Mucosa of stomach (tissue), 1 donor: ENCODE results near the gene CERK.

Source experiments
- H3K27me3 ChIP-seq: one replicate; pipeline ENCODE4 v1.7.0; 2013; ENCODE audit warnings: mild to moderate bottlenecking, low read length; ENCODE audit not compliant: control insufficient read depth, insufficient read depth
- H3K36me3 ChIP-seq: one replicate; pipeline ENCODE4 v1.7.0; 2013; ENCODE audit warnings: low read length; ENCODE audit not compliant: control insufficient read depth, insufficient read depth
- H3K4me1 ChIP-seq: one replicate; pipeline ENCODE4 v1.7.0; 2013; ENCODE audit warnings: mild to moderate bottlenecking, low read length; ENCODE audit not compliant: control insufficient read depth, insufficient read depth
- H3K4me3 ChIP-seq: one replicate; pipeline ENCODE4 v1.7.0; 2013; ENCODE audit warnings: low read length
- H3K9ac ChIP-seq: one replicate; pipeline ENCODE4 v1.7.0; 2013; ENCODE audit warnings: mild to moderate bottlenecking, low read length, moderate library complexity
- H3K9me3 ChIP-seq: one replicate; pipeline ENCODE4 v1.7.0; 2013; ENCODE audit warnings: mild to moderate bottlenecking, low read length, moderate library complexity; ENCODE audit not compliant: control insufficient read depth
- donor health status: Pancreatic carcinoma.

CERK gene

DNA sequence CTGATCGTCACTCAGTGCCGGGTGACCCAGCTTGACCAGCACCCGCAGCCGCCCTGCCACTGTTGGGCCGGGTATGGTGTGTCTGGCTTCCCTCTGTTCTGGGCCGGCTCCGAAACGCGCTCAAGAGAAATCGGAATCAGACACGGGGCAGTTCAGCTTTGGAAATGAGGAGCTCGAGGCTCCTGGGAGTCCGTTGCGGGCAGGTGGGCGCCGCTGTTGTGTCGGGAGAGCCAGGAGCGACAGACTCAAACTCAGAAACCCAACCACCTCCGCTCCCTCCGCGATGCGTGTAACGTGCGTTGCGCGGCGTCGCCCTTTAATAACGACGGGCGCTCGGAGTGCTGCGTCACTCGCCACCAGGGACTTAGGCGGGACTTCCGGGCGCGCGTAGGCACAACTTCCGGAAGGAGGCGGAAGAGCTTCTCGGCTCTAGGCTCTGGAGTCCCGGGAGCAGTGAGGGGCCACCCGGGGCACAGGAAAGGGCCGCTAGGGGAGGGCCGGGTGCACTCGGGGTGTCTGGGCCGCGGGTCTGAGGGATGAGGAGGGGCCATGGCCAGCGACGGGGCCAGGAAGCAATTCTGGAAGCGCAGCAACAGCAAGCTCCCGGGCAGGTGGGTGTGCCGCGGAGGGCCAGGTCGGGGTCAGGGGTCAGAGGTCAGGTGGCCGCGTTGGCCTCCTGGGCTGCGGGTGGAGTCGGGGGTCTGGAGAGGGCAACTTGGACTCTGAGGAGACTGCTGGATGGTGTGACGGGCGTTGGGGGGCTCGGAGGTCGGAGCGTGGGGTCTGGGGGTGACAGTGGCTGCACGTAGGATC lies 24.4 kb upstream of the CERK start, which contains the start of gene TBC1D22A:
TSS of gene TBC1D22A (plus strand) at position 413 of the 813 bp plus-strand sequence. CDS start at position 550, 137 bp downstream.
- Histone ChIP-seq H3K27me3 (no peaks in the 10 kb centered on the region), H3K9ac (peak within 1 kb of the TSS; percentile 96), H3K9me3 (no peaks in the 10 kb centered on the region), H3K4me1 (peaks cover 43% of the 10 kb centered on the region), H3K36me3 (no peaks in the 10 kb centered on the region), H3K4me3 (peak within 1 kb of the TSS; percentile 99)

DNA sequence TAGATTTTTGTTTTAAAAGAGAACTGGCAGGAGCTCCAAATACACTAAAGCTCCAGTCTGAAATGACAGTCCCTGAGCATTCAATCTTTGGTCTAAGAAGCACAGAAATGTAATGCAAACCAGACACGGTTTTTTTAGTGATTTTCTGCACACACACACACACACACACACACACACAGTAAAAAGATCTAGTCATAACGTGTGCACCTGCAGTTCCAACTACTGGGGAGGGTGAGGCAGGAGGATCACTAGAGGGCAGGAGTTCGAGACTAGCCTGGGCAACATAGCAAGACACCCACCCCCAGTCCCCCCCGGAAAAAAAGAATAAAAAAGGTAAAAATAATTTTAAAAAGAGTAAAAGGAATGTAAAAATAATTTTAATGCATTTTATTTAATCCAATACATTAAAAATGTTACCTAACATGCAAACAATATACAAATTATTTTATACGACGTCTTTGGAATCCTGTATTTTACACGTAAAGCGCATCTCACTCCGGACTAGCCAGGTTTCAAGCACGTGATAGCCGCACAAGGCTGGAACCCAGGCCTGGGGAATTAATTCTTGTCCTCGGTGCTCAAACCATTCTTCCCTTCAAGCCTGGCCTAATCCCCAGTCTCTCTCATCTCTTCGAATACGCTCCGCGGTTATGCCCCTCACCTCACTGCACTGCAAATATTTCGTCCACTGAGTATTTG lies 23.6 kb upstream of the CERK start:
- no peaks in the 10 kb centered on the region for H3K36me3 ChIP-seq
- no peaks in the 10 kb centered on the region for H3K9me3 ChIP-seq
- H3K4me1 ChIP-seq: peaks cover 43% of the 10 kb centered on the region
- peak overlapping the region; percentile 96 for H3K9ac ChIP-seq
- no peaks in the 10 kb centered on the region for H3K27me3 ChIP-seq
- H3K4me3 ChIP-seq: peak overlapping the region; percentile 99

- H3K4me3 ChIP-seq: no peak overlapping the region
- no peaks in the 10 kb centered on the region for H3K27me3 ChIP-seq
- no peak overlapping the region for H3K9ac ChIP-seq
- H3K4me1 ChIP-seq: peaks cover 43% of the 10 kb centered on the region
- H3K9me3 ChIP-seq: no peaks in the 10 kb centered on the region
- H3K36me3 ChIP-seq: no peaks in the 10 kb centered on the region
Measured at GRCh38 chr22:46761017-46761416, 23.0 kb upstream of the CERK start.

GRCh38 chr22:46758867-46759290 lies 20.8 kb upstream of the CERK start:
- Histone ChIP-seq H3K36me3 (no peaks in the 10 kb centered on the region), H3K4me3 (no peak overlapping the region), H3K4me1 (peaks cover 38% of the 10 kb centered on the region), H3K9ac (no peak overlapping the region), H3K27me3 (no peaks in the 10 kb centered on the region), H3K9me3 (no peaks in the 10 kb centered on the region)

- H3K4me1 ChIP-seq: peaks cover 42% of the 10 kb centered on the region
- H3K9ac ChIP-seq: no peak overlapping the region
- H3K9me3 ChIP-seq: no peaks in the 10 kb centered on the region
- no peaks in the 10 kb centered on the region for H3K36me3 ChIP-seq
- no peaks in the 10 kb centered on the region for H3K27me3 ChIP-seq
- no peak overlapping the region for H3K4me3 ChIP-seq
Measured at GRCh38 chr22:46758121-46758520, 20.1 kb upstream of the CERK start.

DNA sequence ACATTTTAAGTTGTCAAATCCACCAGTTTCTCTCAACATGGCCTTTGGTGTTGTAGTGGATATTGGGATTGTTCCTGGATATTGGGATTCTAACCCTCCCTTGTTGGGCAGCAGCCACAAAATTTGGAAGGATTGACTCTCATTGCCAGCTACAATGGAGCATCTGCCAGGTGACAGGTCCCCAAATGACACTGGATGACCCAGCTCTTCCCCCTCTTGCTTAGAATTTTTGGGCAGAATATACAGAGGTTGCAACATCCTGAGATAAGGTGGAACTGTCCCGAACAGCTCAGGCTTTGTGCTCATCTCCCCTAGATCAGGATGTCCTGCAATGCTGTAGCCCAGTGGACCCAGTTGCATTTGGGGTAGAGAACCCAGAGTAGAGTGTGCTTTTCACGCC lies 19.1 kb upstream of the CERK start:
- no peaks in the 10 kb centered on the region for H3K36me3 ChIP-seq
- no peaks in the 10 kb centered on the region for H3K27me3 ChIP-seq
- no peak overlapping the region for H3K4me3 ChIP-seq
- H3K9me3 ChIP-seq: no peaks in the 10 kb centered on the region
- no peak overlapping the region for H3K9ac ChIP-seq
- H3K4me1 ChIP-seq: peaks cover 52% of the 10 kb centered on the region

DNA sequence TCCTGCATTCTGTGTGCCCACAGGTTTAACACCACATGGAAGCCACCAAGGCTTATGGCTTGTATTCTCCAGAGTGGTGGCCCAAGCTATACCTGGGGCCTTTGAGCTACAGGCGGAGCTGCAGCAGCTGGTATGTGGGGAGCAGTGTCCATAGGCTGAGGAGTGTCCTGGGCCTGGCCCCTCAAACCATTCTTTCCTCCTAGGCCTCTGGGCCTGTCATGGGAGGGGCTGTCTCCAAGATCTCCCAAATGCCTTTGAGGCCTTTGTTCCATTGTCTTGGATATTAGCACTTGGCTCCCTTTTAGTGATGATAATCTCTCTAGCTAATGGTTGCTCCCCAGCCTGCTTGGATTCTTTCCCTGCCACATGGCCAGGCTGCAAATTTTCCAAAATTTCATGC lies 18.0 kb upstream of the CERK start:
- Histone ChIP-seq H3K36me3 (no peaks in the 10 kb centered on the region), H3K4me1 (peaks cover 57% of the 10 kb centered on the region), H3K9ac (no peak overlapping the region), H3K9me3 (no peaks in the 10 kb centered on the region), H3K27me3 (no peaks in the 10 kb centered on the region), H3K4me3 (no peak overlapping the region)

GRCh38 chr22:46755525-46755924 lies 17.5 kb upstream of the CERK start:
- H3K9ac ChIP-seq: no peak overlapping the region
- peaks cover 59% of the 10 kb centered on the region for H3K4me1 ChIP-seq
- H3K27me3 ChIP-seq: no peaks in the 10 kb centered on the region
- H3K4me3 ChIP-seq: no peak overlapping the region
- H3K9me3 ChIP-seq: no peaks in the 10 kb centered on the region
- no peaks in the 10 kb centered on the region for H3K36me3 ChIP-seq

- H3K27me3 ChIP-seq: no peaks in the 10 kb centered on the region
- no peak overlapping the region for H3K9ac ChIP-seq
- H3K9me3 ChIP-seq: no peaks in the 10 kb centered on the region
- no peak overlapping the region for H3K4me3 ChIP-seq
- H3K4me1 ChIP-seq: peaks cover 66% of the 10 kb centered on the region
- no peaks in the 10 kb centered on the region for H3K36me3 ChIP-seq
Measured at GRCh38 chr22:46754826-46755225, 16.8 kb upstream of the CERK start.

- Histone ChIP-seq H3K4me1 (peaks cover 68% of the 10 kb centered on the region), H3K27me3 (no peaks in the 10 kb centered on the region), H3K9me3 (no peaks in the 10 kb centered on the region), H3K9ac (peak overlapping the region; percentile 19), H3K4me3 (no peak overlapping the region), H3K36me3 (no peaks in the 10 kb centered on the region)
Measured at GRCh38 chr22:46754110-46754799, 16.2 kb upstream of the CERK start.

- H3K36me3 ChIP-seq: no peaks in the 10 kb centered on the region
- peaks cover 68% of the 10 kb centered on the region for H3K4me1 ChIP-seq
- H3K9ac ChIP-seq: peak overlapping the region; percentile 19
- H3K9me3 ChIP-seq: no peaks in the 10 kb centered on the region
- H3K27me3 ChIP-seq: no peaks in the 10 kb centered on the region
- no peak overlapping the region for H3K4me3 ChIP-seq
Measured at GRCh38 chr22:46753761-46754109, 15.7 kb upstream of the CERK start.

GRCh38 chr22:46753360-46753759 lies 15.3 kb upstream of the CERK start:
- Histone ChIP-seq H3K4me3 (no peak overlapping the region), H3K36me3 (no peaks in the 10 kb centered on the region), H3K27me3 (no peaks in the 10 kb centered on the region), H3K4me1 (peaks cover 65% of the 10 kb centered on the region), H3K9me3 (no peaks in the 10 kb centered on the region), H3K9ac (peak overlapping the region; percentile 19)
